GM19463 (cell line): ENCODE results near the gene GMPPB.

Experiments
- ATAC-seq: cut with Tn5 transposase; IDR thresholded peaks from one replicate; pipeline ENCODE4 v1.9.1; 2021; ENCODE audit warnings: mild to moderate bottlenecking, moderate library complexity; ENCODE audit not compliant: unreplicated experiment

GMPPB gene

GRCh38 chr3:49729966-49730609 is 6.3 kb upstream of the GMPPB start:
- no peak for ATAC-seq

GRCh38 chr3:49727924-49728361 is 4.2 kb upstream of the GMPPB start:
- ATAC-seq, result no peak

DNA sequence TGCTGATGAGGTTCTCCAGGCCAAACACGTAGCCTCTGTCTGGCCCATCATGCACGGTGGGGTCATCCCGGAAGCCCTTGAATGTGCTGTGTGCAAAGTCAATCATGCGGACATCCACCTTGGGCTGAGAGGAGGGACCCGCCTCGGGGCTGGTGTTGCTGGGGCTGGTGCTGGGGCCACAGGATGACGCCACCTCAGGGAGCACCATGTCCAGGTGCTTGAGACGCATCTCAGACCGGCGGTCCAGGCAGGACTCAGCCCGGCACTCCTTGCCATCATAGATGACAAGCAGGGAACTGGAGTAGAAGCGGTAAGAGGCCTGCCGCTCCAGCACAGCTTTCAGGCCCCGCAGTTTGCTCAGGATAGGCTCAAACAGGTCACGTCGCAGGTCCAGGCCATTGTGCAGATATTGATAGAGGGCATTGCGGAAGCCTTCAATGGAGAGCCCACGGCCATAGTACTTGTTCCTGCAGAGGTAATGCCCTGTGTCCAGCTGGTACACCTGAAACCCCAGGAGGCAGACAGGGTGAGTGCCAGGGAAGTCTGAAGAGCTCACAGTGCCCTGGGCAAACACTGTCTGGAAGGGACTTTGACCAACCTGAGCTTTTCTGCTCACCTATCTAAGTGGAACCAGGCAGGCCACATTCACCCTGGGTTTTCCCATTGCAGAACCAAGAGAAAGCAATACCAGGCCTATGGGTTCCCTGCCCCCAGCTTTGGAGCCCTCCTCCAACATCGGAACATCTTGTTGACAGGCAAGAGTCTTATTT is 3.6 kb upstream of the GMPPB start:
- ATAC-seq, result no peak

GRCh38 chr3:49725906-49726681 is 2.3 kb upstream of the GMPPB start:
- no peak for ATAC-seq

- no peak for ATAC-seq
These were observed 835 bp upstream of the GMPPB start for GRCh38 chr3:49724586-49724985.

DNA sequence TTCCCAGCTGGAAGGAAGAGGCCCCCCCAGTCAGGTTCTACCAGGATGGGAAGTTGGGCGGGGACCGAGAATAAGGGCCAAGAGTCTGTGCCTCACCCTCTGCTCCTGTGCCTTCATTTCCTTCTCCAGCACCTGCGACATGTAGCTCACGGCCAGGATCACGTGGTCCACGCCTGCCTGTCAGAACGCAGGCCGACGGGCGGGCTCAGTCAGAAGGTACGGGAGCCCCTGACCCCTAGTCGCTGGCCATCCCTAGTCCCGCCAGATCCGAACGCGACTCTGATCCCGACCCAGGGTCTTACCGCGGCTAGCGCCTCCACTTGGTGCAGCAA is 489 bp downstream of the GMPPB start:
- no peak for ATAC-seq

- ATAC-seq, result no peak
These were observed 855 bp downstream of the GMPPB start for GRCh38 chr3:49722896-49723295.

- ATAC-seq, result no peak
These were observed 1.6 kb downstream of the GMPPB start for GRCh38 chr3:49721896-49722781.

GRCh38 chr3:49721596-49721895 is 2.2 kb downstream of the GMPPB start:
- ATAC-seq, result no peak

DNA sequence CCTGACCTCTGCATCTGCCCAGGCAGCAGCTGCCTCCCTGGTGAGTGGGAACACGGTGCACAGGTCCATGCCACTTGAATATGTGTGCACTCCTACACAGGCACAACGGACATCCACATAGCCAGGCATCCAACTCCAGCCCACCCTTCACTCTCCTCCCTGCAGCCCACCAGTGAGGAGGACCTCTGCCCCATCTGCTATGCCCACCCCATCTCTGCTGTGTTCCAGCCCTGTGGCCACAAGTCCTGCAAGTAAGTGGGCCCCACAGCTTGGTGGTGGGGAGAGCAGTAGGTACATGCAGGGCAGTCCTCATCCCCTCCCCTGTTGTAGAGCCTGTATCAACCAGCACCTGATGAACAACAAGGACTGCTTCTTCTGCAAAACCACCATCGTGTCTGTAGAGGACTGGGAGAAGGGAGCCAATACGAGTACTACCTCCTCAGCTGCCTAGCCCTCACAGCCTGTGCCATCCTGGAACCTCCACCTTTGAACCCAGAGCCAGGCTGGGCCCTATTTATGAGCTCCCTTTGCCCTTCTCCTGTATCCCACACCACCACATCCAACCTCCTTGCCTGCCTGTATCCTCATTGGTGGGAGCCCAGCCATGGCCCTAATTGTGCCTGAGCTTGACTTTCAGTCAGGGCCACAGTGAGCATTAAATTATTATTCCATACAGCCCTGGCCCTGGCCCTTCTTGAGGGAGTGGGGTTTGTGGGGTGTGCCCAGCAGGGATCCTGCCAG is 2.7 kb downstream of the GMPPB start:
- no peak for ATAC-seq

- peak; percentile 60 for ATAC-seq
These were observed 4.4 kb downstream of the GMPPB start, which contains the start of gene AMIGO3 for GRCh38 chr3:49719214-49719884. Gene AMIGO3, minus strand, starts transcription at chr3:49719684. Its CDS starts 219 bp downstream, at chr3:49719465.

GRCh38 chr3:49718858-49719213 is 4.9 kb downstream of the GMPPB start:
- ATAC-seq, result no peak

- no peak for ATAC-seq
These were observed 5.5 kb downstream of the GMPPB start for GRCh38 chr3:49717959-49718857.

GRCh38 chr3:49717211-49717958 is 6.4 kb downstream of the GMPPB start:
- ATAC-seq, result no peak

GRCh38 chr3:49716691-49717210 is 7.0 kb downstream of the GMPPB start:
- no peak for ATAC-seq

DNA sequence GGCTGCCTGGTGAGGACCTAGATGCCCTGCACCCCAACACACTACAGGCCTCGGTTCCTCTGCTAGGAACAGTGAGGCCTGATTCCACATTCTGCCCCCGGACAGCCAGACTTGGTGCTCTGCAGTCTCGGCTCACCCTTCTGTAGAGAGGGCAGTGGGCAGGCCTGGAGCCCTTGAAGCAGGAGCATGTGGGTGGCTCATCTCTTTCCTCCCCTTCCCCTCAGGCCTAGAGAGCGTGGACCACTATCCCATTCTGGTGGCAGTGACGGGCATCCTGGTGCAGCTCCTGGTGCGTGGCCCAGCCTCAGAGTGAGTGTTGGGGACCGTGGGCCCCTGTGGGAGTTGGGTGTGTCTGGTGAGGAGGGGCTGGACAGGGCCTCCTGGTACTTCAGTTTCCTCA is 7.6 kb downstream of the GMPPB start:
- ATAC-seq, result no peak

- ATAC-seq, result no peak
These were observed 8.1 kb downstream of the GMPPB start for GRCh38 chr3:49715611-49716121.
